ENCODE data around the gene DHRS9.

DNA sequence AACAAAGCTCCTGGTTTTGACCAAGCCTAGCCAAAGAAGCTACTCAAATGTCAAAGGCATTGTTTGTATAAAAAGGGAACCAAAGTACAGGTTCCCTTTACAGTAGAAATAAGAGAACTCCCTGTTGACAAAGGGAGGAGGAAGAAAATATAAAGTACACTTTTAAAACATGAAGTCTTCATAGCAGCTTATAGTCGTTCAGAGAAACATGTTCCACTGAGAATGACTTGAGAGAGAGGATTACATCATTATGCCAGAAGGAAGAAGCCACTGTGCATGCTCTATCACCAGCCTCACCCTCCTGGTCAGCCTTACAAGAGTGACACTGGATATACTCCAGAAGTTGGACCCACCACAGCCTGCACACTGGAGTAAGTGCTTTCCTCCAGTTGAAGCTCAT lies 2.5 kb upstream of the DHRS9 start:
- TF ChIP-seq TSHZ2 (CRISPR knock-in tag; IDR thresholded peaks at IDR 0.05), result no peak
- TF ChIP-seq ESRRG (CRISPR knock-in tag; IDR thresholded peaks at IDR 0.05), result no peak
- no peak for TF ChIP-seq RARB (CRISPR knock-in tag; IDR thresholded peaks at IDR 0.05)
- TF ChIP-seq ZFP3 (CRISPR knock-in tag; IDR thresholded peaks at IDR 0.05), result no peak
- no peak for TF ChIP-seq TCF4 (CRISPR knock-in tag; IDR thresholded peaks at IDR 0.05; ENCODE audit: borderline replicate concordance)
- no peak for TF ChIP-seq BACH2 (CRISPR knock-in tag; IDR thresholded peaks at IDR 0.05; ENCODE audit: borderline replicate concordance)
- TF ChIP-seq ARNTL (CRISPR knock-in tag; IDR thresholded peaks at IDR 0.05; ENCODE audit: borderline replicate concordance, low read depth), result no peak
- TF ChIP-seq CSDC2 (CRISPR knock-in tag; IDR thresholded peaks at IDR 0.05), result no peak
- TF ChIP-seq CREB5 (CRISPR knock-in tag; IDR thresholded peaks at IDR 0.05; ENCODE audit: low read depth), result no peak
- no peak for TF ChIP-seq ZNF8 (CRISPR knock-in tag; IDR thresholded peaks at IDR 0.05)
- TF ChIP-seq, protein P1, sequence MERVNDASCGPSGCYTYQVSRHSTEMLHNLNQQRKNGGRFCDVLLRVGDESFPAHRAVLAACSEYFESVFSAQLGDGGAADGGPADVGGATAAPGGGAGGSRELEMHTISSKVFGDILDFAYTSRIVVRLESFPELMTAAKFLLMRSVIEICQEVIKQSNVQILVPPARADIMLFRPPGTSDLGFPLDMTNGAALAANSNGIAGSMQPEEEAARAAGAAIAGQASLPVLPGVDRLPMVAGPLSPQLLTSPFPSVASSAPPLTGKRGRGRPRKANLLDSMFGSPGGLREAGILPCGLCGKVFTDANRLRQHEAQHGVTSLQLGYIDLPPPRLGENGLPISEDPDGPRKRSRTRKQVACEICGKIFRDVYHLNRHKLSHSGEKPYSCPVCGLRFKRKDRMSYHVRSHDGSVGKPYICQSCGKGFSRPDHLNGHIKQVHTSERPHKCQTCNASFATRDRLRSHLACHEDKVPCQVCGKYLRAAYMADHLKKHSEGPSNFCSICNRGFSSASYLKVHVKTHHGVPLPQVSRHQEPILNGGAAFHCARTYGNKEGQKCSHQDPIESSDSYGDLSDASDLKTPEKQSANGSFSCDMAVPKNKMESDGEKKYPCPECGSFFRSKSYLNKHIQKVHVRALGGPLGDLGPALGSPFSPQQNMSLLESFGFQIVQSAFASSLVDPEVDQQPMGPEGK (CRISPR knock-in tag; IDR thresholded peaks at IDR 0.05; ENCODE audit: borderline replicate concordance), result no peak
- TF ChIP-seq POU6F1 (CRISPR knock-in tag; IDR thresholded peaks at IDR 0.05; ENCODE audit: borderline replicate concordance, low read depth), result no peak

All from SK-N-SH treated with all-trans-retinoic acid at 6 μM for 48 hours (cell line).